AG09309 (cell line): Measurements from ENCODE around the gene ARPC5.
A peak's percentile ranks its signal among the peaks of the same experiment; 100 is the strongest.

ENCODE experiments used
- DNase-seq: peaks from one replicate; pipeline ENCODE4 v3.0.0-alpha.2; 2010; ENCODE audit warnings: low read depth
- H3K4me3 ChIP-seq: 2 replicates; pipeline ENCODE4 v1.5.1; 2011; ENCODE audit warnings: mild to moderate bottlenecking, low read depth, low read length, moderate library complexity; ENCODE audit not compliant: control insufficient read depth
- CTCF ChIP-seq: IDR thresholded peaks from 2 replicates; pipeline ENCODE4 v1.5.1; 2011; ENCODE audit warnings: mild to moderate bottlenecking, low read depth, low read length, inconsistent platforms; ENCODE audit not compliant: insufficient read depth, control insufficient read depth; ENCODE audit errors: missing control alignments

The ARPC5 gene

GRCh38 chr1:183655562-183656075, 20.0 kb upstream of the ARPC5 start:
- no peak overlapping the region for H3K4me3 ChIP-seq
- DNase-seq = peak; percentile 52
- peak; percentile 86 for TF ChIP-seq CTCF

- no peak for TF ChIP-seq CTCF
- DNase-seq = no peak
- H3K4me3 ChIP-seq = no peak overlapping the region
These were observed 19.1 kb upstream of the ARPC5 start for GRCh38 chr1:183654706-183655105.

GRCh38 chr1:183653876-183654451, 18.4 kb upstream of the ARPC5 start:
- no peak for DNase-seq
- H3K4me3 ChIP-seq = no peak overlapping the region
- TF ChIP-seq CTCF = no peak

GRCh38 chr1:183653462-183653794, 17.8 kb upstream of the ARPC5 start:
- no peak for TF ChIP-seq CTCF
- no peak for DNase-seq
- no peak overlapping the region for H3K4me3 ChIP-seq

- no peak within 1 kb of the TSS for H3K4me3 ChIP-seq
- DNase-seq = no peak
- TF ChIP-seq CTCF = no peak
These were observed 17.2 kb upstream of the ARPC5 start, which contains the start of gene APOBEC4 for GRCh38 chr1:183652547-183653461. Gene APOBEC4, minus strand, starts transcription at chr1:183653316. Its CDS starts 4,535 bp downstream, at chr1:183648781.

GRCh38 chr1:183652107-183652506, 16.5 kb upstream of the ARPC5 start:
- DNase-seq = no peak
- no peak for TF ChIP-seq CTCF
- no peak overlapping the region for H3K4me3 ChIP-seq
